NCI-H146 treated with DMSO at 0.1 percent for 48 hours (cell line): ENCODE results near the gene UNKL.
"Not testable (repeated sequence)": the region's sequence is repeated elsewhere in the genome, so short reads cannot be mapped to it uniquely, and the experiment has no call there.

Experiments
- DNase-seq: peaks from one replicate; lab custom pipeline; 2025; ENCODE audit not compliant: unreplicated experiment; lab: John Stamatoyannopoulos, UW

UNKL gene

GRCh38 chr16:1446296-1447080 is 32.0 kb upstream of the UNKL start:
- no peak for DNase-seq

DNA sequence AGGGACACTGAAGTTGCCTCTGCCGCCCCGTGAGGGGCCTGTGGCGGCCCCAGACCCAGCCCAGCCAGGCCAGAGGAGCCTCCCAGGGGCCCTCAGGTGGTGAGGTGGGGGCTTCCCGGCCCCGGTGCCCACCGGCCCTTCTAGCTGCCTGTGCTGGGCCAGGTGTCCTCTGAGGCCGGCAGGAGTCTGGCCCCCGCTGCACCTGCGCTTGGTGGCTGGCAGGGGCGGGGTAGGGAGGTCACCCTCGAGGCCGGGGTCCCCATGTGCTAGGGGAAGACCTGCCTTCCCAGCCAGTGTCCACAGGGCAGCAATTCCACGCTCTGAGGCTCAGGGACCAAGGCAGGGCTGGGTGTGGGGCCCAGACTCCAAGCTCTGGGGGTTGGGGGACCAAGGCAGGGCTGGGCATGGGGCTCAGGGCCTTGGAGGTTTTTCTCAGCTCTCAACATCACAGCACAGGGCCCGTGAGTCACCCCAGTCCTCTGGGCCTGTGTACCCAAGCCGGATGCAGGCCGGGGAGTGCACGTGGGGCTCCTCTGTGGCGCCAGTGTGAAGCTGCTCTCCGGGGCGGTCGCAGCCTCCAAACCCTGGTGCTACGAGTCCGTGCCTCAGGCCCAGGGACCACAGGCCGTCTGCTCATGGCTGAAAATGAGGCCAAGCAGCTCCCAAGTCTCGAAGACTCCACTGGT is 31.2 kb upstream of the UNKL start:
- DNase-seq: no peak

GRCh38 chr16:1444730-1445517 is 30.4 kb upstream of the UNKL start:
- DNase-seq: no peak

- no peak for DNase-seq
These were observed 29.7 kb upstream of the UNKL start, which contains the start of gene CCDC154 for GRCh38 chr16:1443980-1444729. TSS of gene CCDC154 (minus strand) at chr16:1444556. CDS start at chr16:1444322, 234 bp downstream.

DNA sequence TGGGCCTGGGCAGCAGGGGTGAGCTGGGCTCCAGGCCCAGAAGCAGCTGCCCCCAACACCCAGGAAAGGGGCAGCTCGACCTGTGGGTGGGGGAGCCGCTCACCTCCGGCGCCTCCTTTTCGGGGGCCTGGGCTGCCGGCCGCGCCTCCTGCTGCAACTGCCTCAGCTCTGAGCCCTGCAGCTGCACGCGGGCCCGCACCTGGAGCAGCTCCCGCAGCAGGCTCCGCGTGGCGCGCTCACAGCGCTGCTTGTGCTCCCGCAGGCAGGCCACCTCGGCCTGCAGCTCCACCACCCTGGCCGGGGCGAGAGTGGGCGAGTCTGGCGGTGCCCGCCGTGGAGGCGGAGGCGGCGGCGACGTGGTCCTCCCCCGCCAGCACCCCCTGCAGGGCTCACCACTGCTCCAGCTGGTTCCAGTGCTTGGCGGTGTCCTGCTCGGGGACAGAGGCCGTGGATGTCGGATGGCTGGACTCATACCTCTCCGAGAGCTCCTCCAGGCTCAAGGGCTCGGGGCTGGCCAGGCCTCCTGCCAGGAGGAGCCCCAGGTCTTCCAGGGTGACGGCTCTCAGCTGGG is 29.0 kb upstream of the UNKL start:
- DNase-seq: no peak

GRCh38 chr16:1442697-1443096 is 28.2 kb upstream of the UNKL start:
- DNase-seq: no peak

DNA sequence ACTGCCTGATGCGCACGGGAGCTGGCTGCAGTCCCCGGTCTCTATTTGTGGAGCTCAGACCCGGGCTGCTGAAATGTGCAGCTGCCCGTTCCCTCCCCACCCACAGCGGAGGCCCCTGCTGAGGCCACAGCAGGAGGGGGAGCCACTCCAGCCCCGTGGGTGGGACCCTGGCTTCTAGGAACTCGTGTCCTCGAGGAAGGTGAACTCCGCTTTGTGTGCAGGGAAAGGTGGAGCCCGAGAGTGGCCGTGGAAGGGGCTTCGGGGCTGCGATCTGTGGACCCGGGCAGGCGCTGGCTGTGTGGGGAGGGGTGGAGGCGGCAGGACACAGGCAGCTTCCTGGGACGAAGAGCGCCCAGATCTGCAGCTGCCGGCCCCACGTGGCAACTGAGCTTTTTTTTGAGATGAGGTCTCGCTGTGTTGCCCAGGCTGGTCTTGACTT is 26.9 kb upstream of the UNKL start:
- peak; percentile 36 for DNase-seq

GRCh38 chr16:1439699-1440074 is 25.2 kb upstream of the UNKL start:
- not testable (repeated sequence) for DNase-seq

DNA sequence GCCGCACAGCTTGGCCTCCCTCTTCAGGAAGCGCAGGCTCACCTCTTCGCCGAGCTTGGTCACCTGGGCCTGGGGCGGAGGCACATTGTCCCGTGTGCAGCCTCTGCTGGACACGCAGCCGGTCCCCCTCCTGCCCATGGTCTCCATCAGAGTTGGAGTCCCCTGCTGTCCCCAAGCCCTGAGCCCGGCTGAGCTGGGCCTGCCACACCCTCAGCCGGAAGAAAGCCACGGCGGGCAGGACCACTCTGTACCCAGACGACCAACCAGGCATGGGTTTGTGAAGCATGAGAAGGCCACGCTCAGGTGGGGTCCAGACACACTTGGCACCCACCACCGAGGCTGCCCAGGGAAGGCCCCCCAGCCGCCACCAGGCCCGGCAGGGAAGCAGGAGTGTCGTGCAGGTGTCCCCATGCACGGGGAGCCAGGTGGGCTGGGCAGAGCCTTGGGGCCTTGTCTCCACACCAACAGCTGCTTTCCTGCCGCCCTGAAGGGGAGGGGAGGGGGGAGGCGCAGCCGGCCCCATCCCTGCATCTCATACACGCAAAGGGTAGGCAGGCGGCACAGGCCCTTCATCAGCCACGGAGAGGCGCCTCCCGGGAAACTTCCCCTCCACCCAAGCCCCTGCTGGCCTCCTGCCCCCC is 24.7 kb upstream of the UNKL start:
- peak; percentile 62 for DNase-seq

- DNase-seq: peak; percentile 49
These were observed 23.9 kb upstream of the UNKL start for GRCh38 chr16:1438229-1439057.

DNA sequence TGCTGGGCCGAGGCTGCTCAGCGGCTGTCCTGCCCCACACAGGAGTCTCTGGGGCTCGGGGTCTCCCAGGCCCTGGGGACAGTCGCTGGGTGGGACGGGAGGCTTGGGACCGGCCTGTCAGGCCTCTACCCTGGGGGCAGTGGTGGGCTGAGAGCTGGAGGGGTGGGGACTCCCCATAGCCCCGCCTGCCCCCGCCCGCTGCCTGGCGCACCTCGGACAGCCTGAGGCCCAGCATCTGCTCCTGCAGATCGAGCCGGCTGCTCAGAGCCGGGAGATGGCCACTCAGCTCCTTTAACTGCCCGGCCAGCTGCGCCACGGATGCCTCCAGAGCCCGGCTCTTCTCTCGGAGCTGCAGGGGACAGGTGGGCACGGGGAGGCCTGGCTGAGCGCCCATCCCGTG is 23.1 kb upstream of the UNKL start:
- DNase-seq: no peak

- DNase-seq: no peak
These were observed 22.3 kb upstream of the UNKL start for GRCh38 chr16:1436731-1437355.

GRCh38 chr16:1435921-1436697 is 21.6 kb upstream of the UNKL start:
- DNase-seq: no peak

DNA sequence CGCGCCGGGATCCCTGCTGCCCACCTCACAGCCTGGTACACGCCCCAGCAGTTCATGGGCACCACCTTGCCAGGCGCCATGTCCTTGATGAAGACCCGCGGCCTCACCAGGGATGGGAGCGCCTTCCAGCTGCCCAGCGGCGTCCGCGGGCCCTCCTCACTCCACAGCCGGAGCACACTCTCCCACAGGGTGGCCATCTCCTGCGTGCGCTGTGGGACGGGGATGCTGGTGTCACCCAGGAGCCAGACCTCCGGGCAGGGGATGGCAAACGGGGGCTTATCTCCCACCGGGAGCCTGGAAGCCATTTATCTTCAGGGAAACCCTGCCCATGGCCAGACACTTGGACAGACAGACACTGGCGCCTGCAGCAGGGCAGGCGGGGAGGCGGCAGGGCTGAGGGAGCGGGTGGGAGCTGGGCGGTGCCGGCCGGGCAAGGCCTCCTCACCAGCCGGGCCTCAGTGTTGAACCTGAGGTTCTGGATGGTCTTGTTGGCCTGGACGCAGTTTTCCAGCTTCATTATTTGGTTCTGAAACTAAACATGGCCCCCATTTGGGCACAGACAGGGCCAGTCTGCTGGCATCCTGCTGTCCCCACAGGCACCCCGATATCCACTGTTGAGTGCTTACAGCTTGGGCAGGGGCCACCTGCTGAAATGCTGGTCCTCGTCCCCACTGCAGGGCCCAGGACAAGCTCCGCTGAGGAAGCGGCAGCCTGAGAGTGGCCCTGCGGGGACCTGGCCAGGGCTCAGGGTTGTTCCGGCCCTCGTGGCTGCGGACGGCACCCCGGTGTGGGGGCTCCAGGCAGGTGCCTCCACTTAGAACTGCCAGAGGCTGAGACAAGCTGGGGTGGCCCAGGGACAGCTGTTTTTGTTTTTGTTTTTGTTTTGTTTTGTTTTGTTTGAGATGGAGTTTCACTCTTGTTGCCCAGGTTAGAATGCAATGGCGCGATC is 20.4 kb upstream of the UNKL start:
- no peak for DNase-seq

- DNase-seq: no peak
These were observed 19.3 kb upstream of the UNKL start for GRCh38 chr16:1433756-1434155.

DNA sequence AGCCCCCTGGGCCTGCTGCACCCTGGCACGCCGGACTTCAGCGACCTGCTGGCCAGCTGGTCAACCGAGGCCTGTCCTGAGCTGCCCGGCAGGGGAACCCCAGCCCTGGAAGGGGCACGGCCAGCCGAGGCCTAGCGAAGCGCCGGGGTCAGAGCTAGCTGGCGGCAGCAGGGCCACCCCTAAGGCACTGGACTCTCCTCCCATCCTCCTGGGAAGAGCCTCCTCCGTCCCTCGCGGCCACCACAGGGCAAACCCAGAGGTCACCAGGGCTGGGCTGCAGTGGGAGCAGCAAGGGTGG is 18.7 kb upstream of the UNKL start:
- DNase-seq: no peak
